LHCN-M2 (cell line): ENCODE measurements around the gene SLC6A8. TPM values are rescaled to one million over a fixed set of nuclear protein-coding genes. Genes with fewer than 3 reads are reported as not detected.
"Not testable (repeated sequence)": the region's sequence is repeated elsewhere in the genome, so short reads cannot be mapped to it uniquely, and the experiment has no call there.

Experiments
- DNase-seq: peaks from one replicate; pipeline ENCODE4 v3.0.0-alpha.2; 2012; ENCODE audit warnings: low read depth
- total RNA-seq: library from RNA; depleted of rRNA; stranded (reverse); fragments of >200 nt; gene quantifications from 2 replicates; pipeline ENCODE4 v1.2.3, GENCODE V29; 2014

Gene SLC6A8
- total RNA-seq, 1 experiment from 2014 or later, result 10.2 TPM

- DNase-seq, result no peak
These were observed 15.9 kb upstream of the SLC6A8 start for GRCh38 chrX:153671589-153672530.

- no peak for DNase-seq
These were observed 14.9 kb upstream of the SLC6A8 start for GRCh38 chrX:153672531-153673427.

- DNase-seq, result no peak
These were observed 14.1 kb upstream of the SLC6A8 start, which contains the start of gene PNCK for GRCh38 chrX:153673428-153674218. Gene PNCK (minus strand): TSS chrX:153673813. CDS start chrX:153673076, 737 bp downstream.

DNA sequence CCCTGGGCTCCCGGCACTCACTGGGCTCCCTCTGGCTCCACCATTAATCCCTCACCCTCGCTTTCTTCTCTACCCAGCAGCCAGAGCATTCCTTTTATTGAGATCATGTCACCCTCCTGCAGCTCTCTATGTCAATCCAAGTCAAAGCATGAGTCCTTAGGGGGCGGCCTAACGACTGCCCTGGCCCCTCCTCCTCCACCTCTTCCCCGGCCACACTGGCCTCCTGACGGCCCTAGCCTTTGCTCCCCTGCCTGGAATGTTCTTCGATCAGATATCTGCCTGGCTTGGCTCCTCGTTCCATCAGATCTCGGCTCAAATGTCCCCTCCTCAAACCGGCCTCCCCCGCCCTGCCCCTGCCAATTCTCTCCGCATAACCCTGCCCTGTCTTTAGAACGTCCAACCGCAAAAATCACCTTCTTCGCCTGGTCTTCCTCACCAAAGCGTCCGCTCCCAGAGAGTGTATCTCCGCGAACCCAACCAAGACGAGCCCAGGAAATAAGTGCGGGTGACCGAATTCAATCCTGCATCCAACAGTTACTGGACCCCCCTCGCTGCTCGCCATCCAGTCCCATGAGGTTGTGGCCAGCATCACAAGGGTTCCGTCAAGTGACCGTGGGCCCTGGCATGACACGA lies 13.4 kb upstream of the SLC6A8 start:
- no peak for DNase-seq

DNA sequence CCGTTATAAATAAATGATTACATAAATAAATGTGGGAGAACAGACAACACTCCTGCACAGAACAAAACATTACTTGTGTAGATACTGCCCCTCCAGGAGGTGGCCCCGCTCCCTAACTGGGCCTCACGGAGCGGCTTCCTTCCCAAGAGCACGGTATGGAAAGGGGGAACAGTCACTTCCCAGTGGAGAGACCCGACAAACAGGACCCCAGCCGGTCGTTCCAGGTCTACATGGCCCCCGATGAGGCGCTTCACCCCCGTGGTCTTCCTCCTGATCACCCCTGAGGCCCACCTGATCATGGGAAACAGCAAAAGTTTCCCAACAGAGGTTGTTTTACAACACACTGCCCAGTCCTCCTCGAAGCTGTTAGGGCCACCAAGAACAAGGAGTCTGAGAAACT lies 6.6 kb upstream of the SLC6A8 start:
- no peak for DNase-seq

DNA sequence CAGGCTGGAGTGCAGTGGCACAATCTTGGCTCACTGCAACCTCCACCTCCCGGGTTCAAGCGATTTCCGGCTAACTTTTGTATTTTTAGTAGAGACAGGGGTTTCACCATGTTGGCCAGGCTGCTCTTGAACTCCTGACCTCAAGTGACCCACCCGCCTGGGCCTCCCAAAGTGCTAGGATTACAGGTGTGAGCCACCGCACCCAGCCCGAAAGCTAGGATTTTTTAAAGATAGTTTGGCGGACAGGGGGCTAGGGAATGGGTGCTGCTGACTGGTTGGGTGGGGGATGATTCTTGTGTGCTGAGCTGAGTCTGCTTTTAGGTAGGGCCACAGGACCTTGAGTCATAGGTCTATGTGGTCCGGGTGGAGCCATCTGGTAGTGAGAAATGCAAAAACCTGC lies 4.2 kb upstream of the SLC6A8 start:
- not testable (repeated sequence) for DNase-seq

GRCh38 chrX:153684467-153685155 lies 3.1 kb upstream of the SLC6A8 start:
- no peak for DNase-seq

- no peak for DNase-seq
These were observed 2.6 kb upstream of the SLC6A8 start for GRCh38 chrX:153685156-153685536.

- no peak for DNase-seq
These were observed 1.7 kb upstream of the SLC6A8 start for GRCh38 chrX:153685751-153686696.

DNA sequence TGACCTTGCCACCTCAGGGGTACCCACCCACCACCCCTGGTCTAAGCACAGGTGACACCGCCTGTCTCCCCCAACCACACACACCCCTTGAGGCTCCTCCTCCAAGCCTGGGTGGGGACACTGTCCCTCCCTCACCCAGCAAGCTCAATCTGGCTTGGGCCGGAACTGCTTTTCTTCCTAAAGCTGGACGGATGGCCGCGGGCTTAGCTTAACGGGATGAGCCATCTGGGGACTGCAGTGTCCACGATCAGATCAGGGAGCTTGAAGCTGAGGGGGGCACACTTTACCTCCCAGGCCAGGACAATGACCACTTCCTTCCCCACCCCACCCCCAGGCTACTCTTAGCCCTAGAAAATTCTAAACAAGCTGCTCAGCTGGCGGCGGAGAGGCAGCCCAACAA lies 1.0 kb upstream of the SLC6A8 start:
- no peak for DNase-seq

- no peak for DNase-seq
These were observed 345 bp downstream of the SLC6A8 start for GRCh38 chrX:153688071-153688470.

DNA sequence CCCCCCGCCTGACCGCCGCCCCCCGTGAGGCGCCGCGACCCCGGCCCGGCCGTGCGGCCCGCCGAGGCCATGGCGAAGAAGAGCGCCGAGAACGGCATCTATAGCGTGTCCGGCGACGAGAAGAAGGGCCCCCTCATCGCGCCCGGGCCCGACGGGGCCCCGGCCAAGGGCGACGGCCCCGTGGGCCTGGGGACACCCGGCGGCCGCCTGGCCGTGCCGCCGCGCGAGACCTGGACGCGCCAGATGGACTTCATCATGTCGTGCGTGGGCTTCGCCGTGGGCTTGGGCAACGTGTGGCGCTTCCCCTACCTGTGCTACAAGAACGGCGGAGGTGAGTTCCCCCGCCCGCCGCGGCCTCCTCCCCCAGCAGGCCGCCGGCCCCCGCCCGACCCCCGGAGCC lies 780 bp downstream of the SLC6A8 start:
- no peak for DNase-seq

DNA sequence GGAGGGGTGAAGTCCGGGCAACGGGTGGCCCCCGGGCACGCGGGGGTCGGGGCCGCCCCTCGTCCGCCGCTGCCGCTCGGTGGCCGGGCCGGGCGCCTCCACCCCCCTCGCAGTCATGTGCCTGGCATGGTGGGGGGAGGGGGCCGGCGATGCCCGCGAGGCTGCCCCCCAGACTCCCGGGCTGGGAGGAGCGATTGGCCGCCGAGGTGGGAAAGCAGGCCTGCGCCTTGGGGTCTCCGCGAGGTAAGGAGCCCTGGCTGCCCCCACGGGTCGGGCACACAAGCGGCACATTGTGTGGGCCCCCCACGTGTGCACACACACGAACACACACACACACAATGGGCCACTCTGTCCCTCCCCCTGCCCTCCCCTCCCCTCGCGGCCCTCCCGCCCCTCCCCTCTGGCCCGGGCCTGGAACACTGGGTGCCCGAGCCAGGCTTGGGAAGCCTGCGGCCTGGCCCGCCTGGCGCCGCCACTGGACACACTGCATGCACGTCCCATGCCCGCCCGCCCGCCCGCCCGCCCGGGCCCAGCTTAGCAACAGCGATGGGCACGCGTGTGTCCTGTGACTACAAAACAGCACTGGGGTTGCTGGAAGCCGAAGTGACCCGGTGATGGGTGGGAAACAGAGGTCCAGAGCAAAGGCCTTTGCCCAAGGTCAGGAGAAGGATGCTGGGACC lies 1.3 kb downstream of the SLC6A8 start:
- DNase-seq, result peak; percentile 19

DNA sequence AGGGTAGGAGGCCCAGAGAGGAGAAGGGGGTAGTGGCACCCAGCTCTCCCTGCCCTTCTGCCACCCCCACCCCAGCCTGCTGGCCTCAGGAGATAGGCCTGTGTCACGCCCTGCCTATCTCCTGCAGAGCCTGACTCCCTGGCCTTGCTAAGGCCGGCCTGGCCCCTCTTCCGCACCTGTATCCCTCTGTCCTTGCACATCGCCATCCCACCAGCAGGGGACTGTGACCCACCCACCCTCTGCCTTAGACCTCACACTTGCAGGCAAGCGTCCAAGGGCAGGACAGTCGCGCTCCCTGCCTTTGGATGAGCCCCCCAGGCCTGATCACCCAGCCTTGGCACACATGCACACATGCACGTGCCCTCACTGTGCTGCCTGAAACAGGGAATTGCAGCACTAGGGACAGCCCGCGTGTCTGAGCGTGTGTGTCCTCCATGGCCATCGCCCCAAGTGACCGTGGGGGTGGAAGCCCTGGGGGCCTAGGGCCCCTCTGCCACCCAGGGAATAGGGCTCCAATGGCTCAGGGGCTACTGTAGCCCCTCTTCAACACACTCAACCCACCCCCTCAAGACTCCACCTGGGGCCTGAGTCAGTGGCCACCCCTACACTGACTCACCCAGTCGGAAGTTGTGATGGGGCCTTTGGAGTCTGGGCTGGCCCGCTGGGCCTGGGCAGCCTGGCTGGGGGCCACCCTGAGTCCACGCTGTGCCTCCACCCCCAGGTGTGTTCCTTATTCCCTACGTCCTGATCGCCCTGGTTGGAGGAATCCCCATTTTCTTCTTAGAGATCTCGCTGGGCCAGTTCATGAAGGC lies 2.1 kb downstream of the SLC6A8 start:
- DNase-seq, result no peak

GRCh38 chrX:153690466-153690865 lies 2.7 kb downstream of the SLC6A8 start:
- no peak for DNase-seq

DNA sequence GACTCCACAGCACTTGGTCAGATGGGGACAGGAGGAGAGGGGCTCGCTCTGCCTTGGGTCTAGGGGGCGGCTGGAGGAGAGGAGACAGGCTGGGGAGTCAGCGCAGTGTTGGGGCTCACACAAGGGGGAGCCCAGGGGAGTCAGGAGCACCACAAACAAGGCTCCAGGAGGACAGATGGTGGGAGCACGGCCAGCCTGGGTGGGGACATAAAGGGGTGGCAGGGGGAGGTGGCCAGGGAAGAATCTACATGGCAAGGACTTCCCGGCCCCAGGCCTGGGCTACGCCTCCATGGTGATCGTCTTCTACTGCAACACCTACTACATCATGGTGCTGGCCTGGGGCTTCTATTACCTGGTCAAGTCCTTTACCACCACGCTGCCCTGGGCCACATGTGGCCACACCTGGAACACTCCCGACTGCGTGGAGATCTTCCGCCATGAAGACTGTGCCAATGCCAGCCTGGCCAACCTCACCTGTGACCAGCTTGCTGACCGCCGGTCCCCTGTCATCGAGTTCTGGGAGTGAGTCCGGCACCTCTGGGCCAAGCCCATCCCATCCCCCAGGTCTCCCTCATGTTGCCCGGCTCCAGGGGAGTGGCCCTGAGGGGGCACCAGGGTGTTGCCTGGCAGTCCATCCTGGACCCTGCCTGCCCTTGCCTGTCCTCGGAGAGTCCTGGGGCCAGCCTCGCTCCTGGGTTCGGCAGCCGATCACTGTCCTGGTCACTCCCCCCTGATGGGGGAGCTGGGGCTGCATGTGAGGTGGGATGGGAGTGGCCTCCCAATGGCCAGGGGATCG lies 3.5 kb downstream of the SLC6A8 start:
- not testable (repeated sequence) for DNase-seq

GRCh38 chrX:153692003-153692402 lies 4.3 kb downstream of the SLC6A8 start:
- no peak for DNase-seq
